ENCODE data around the gene CTBP1. TPM values are rescaled to one million over a fixed set of nuclear protein-coding genes. Genes with fewer than 3 reads are reported as not detected.

CTBP1 gene
- total and polyA plus RNA-seq, 9 of the 15 experiments (the other 6 are each of a cell fraction or from before 2014, with no cell fraction given), result 14.5 to 162 (median 68.2) TPM

GRCh38 chr4:1225272-1226143 is 23.4 kb downstream of the CTBP1 start:
- no peak overlapping the region for H2AFZ ChIP-seq (ENCODE audit: low read depth, low read length)
- H3K36me3 ChIP-seq (ENCODE audit: control insufficient read depth, insufficient read depth, low read length), result peaks cover 93% of the 10 kb centered on the region
- 97% methylated on average over 48 of the region's 67 CpGs for WGBS (ENCODE audit: insufficient coverage, low coverage, missing lambda C conversion rate)
- DNase-seq (ENCODE audit: extremely low read depth in 1 of 4, low spot score in 3 of 4) (no peak), FAIRE-seq (no peak), ATAC-seq (no peak)
- peaks cover 0 to 6% of the 10 kb centered on the region in 2 experiments; a peak in 1 of 5 replicates for H3K4me1 ChIP-seq (replicated peaks in 1 of 2; ENCODE audit: control insufficient read depth in 2 of 2, insufficient read depth in 2 of 2, low read length in 2 of 2)
- no peak overlapping the region for H3K4me3 ChIP-seq
- no peaks in the 10 kb centered on the region; a peak in 2 of 5 replicates for H3K27me3 ChIP-seq (ENCODE audit: control insufficient read depth in 2 of 2, insufficient read depth in 2 of 2, low read length in 2 of 2)
- intact Hi-C loops (cut with micrococcal nuclease), result no loop called here
- no peak overlapping the region for H3K4me2 ChIP-seq (ENCODE audit: insufficient read depth, low read length)
- H3K9ac ChIP-seq (ENCODE audit: insufficient read depth in 1 of 2, low read depth in 2 of 2, low read length in 2 of 2), result no peak overlapping the region
- no peaks in the 10 kb centered on the region for H3K9me3 ChIP-seq (replicated peaks; ENCODE audit: control insufficient read depth, insufficient read depth, low read depth, low read length)
- in situ Hi-C loops (cut with MboI), result no loop called here
- no peaks in the 10 kb centered on the region for H3K9me1 ChIP-seq (ENCODE audit: control insufficient read depth, insufficient read depth, low read length)
- TF ChIP-seq NBN (IDR thresholded peaks at IDR 0.05; ENCODE audit: low read depth) (no peak), SAFB (IDR thresholded peaks at IDR 0.05; ENCODE audit: borderline replicate concordance, low read depth, low read length) (0 out of 2 replicates have a peak, but pooled peaks have one; percentile 23), MYC (IDR thresholded peaks at IDR 0.05; ENCODE audit: low read depth, low read length) (no peak), MYC (CRISPR knock-in tag; IDR thresholded peaks at IDR 0.05; ENCODE audit: borderline replicate concordance, low read depth) (no peak), FOS (IDR thresholded peaks at IDR 0.05; ENCODE audit: extremely low read depth, insufficient read length) (no peak), ETV5 (CRISPR knock-in tag; IDR thresholded peaks at IDR 0.05; ENCODE audit: low read depth) (no peak)
- TF ChIP-seq, protein P1, sequence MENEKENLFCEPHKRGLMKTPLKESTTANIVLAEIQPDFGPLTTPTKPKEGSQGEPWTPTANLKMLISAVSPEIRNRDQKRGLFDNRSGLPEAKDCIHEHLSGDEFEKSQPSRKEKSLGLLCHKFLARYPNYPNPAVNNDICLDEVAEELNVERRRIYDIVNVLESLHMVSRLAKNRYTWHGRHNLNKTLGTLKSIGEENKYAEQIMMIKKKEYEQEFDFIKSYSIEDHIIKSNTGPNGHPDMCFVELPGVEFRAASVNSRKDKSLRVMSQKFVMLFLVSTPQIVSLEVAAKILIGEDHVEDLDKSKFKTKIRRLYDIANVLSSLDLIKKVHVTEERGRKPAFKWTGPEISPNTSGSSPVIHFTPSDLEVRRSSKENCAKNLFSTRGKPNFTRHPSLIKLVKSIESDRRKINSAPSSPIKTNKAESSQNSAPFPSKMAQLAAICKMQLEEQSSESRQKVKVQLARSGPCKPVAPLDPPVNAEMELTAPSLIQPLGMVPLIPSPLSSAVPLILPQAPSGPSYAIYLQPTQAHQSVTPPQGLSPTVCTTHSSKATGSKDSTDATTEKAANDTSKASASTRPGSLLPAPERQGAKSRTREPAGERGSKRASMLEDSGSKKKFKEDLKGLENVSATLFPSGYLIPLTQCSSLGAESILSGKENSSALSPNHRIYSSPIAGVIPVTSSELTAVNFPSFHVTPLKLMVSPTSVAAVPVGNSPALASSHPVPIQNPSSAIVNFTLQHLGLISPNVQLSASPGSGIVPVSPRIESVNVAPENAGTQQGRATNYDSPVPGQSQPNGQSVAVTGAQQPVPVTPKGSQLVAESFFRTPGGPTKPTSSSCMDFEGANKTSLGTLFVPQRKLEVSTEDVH (IDR thresholded peaks at IDR 0.05; ENCODE audit: low read depth, partially characterized antibody), result no peak
- TF ChIP-seq, protein P2, sequence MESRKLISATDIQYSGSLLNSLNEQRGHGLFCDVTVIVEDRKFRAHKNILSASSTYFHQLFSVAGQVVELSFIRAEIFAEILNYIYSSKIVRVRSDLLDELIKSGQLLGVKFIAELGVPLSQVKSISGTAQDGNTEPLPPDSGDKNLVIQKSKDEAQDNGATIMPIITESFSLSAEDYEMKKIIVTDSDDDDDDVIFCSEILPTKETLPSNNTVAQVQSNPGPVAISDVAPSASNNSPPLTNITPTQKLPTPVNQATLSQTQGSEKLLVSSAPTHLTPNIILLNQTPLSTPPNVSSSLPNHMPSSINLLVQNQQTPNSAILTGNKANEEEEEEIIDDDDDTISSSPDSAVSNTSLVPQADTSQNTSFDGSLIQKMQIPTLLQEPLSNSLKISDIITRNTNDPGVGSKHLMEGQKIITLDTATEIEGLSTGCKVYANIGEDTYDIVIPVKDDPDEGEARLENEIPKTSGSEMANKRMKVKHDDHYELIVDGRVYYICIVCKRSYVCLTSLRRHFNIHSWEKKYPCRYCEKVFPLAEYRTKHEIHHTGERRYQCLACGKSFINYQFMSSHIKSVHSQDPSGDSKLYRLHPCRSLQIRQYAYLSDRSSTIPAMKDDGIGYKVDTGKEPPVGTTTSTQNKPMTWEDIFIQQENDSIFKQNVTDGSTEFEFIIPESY (CRISPR knock-in tag; IDR thresholded peaks at IDR 0.05), result 0 out of 2 replicates have a peak, but pooled peaks have one; percentile 19
- POLR2A ChIA-PET, result interaction anchor here (0.6 kb wide), 1 partner anchor 342 kb away, joined by 3 read pairs; no protein-coding TSS in a partner anchor
- no peaks in the 10 kb centered on the region for H3K79me2 ChIP-seq (ENCODE audit: control insufficient read depth, insufficient read depth, low read length)
- H4K20me1 ChIP-seq (replicated peaks; ENCODE audit: control insufficient read depth, insufficient read depth, low read length), result no peaks in the 10 kb centered on the region
- CTCF ChIA-PET (ENCODE audit: low intra/inter-chr PET ratio), result interaction anchor here (0.6 kb wide), 1 partner anchor 392 kb away, joined by 3 read pairs; no protein-coding TSS in a partner anchor
- no TSS peak for BruUV-seq (replicated peaks)
- H3K27ac ChIP-seq (ENCODE audit: extremely low read depth, low read depth, low read length), result no peak overlapping the region

Measured in K562 (cell line).